ENCODE data around the gene LECT2. TPM values are rescaled to one million over a fixed set of nuclear protein-coding genes. Genes with fewer than 3 reads are reported as not detected.

Gene LECT2
- total RNA-seq, 1 donor from 2014 or later: not detected

- Histone ChIP-seq H4K20me1 (ENCODE audit: low read depth) (no peaks in the 10 kb centered on the region), H3K27ac (no peak overlapping the region), H3K27me3 (peaks cover 36% of the 10 kb centered on the region), H2AFZ (replicated peaks) (no peak overlapping the region), H3K79me2 (ENCODE audit: low read depth) (no peaks in the 10 kb centered on the region), H3K4me1 (no peaks in the 10 kb centered on the region), H3K4me2 (no peak overlapping the region), H3K9ac (no peak overlapping the region), H3K9me3 (ENCODE audit: low read depth) (no peaks in the 10 kb centered on the region), H3K4me3 (no peak overlapping the region), H3F3A (ENCODE audit: low read depth) (no peaks in the 10 kb centered on the region), H3K36me3 (no peaks in the 10 kb centered on the region)
- Mint-ChIP-seq H3K4me1 (no peaks in the 10 kb centered on the region), H3K9me3 (no peaks in the 10 kb centered on the region), H3K4me3 (no peak overlapping the region), H3K27me3 (ENCODE audit: insufficient read depth, low read depth) (no peaks in the 10 kb centered on the region), H3K27ac (no peak overlapping the region), H3K36me3 (no peaks in the 10 kb centered on the region)
- DNase-seq (ENCODE audit: low spot score): no peak
- TF ChIP-seq CTCF (IDR thresholded peaks at IDR 0.05) (no peak), EZH2 (IDR thresholded peaks at IDR 0.05) (no peak), EZH2phosphoT487 (IDR thresholded peaks at IDR 0.05) (no peak)
Observed at GRCh38 chr5:135951257-135951656, 3.5 kb downstream of the LECT2 start.

GRCh38 chr5:135950611-135951010, 4.2 kb downstream of the LECT2 start:
- H3K9ac ChIP-seq: no peak overlapping the region
- H3K4me3 ChIP-seq: no peak overlapping the region
- H3K4me1 ChIP-seq: no peaks in the 10 kb centered on the region
- no peaks in the 10 kb centered on the region for H4K20me1 ChIP-seq (ENCODE audit: low read depth)
- H3F3A ChIP-seq (ENCODE audit: low read depth): no peaks in the 10 kb centered on the region
- peaks cover 36% of the 10 kb centered on the region for H3K27me3 ChIP-seq
- no peak overlapping the region for H3K27ac Mint-ChIP-seq
- TF ChIP-seq EZH2phosphoT487 (IDR thresholded peaks at IDR 0.05) (no peak), CTCF (IDR thresholded peaks at IDR 0.05) (no peak), EZH2 (IDR thresholded peaks at IDR 0.05) (no peak)
- DNase-seq (ENCODE audit: low spot score): no peak
- H3K4me3 Mint-ChIP-seq: no peak overlapping the region
- no peak overlapping the region for H2AFZ ChIP-seq (replicated peaks)
- H3K4me1 Mint-ChIP-seq: no peaks in the 10 kb centered on the region
- H3K79me2 ChIP-seq (ENCODE audit: low read depth): no peaks in the 10 kb centered on the region
- H3K9me3 ChIP-seq (ENCODE audit: low read depth): no peaks in the 10 kb centered on the region
- H3K9me3 Mint-ChIP-seq: no peaks in the 10 kb centered on the region
- H3K4me2 ChIP-seq: no peak overlapping the region
- H3K36me3 Mint-ChIP-seq: no peaks in the 10 kb centered on the region
- no peak overlapping the region for H3K27ac ChIP-seq
- no peaks in the 10 kb centered on the region for H3K36me3 ChIP-seq
- H3K27me3 Mint-ChIP-seq (ENCODE audit: insufficient read depth, low read depth): no peaks in the 10 kb centered on the region

- H3K36me3 ChIP-seq: no peaks in the 10 kb centered on the region
- H3K9me3 ChIP-seq (ENCODE audit: low read depth): no peaks in the 10 kb centered on the region
- no peak overlapping the region for H3K27ac Mint-ChIP-seq
- no peak overlapping the region for H2AFZ ChIP-seq (replicated peaks)
- no peaks in the 10 kb centered on the region for H3K79me2 ChIP-seq (ENCODE audit: low read depth)
- TF ChIP-seq EZH2phosphoT487 (IDR thresholded peaks at IDR 0.05): no peak
- TF ChIP-seq CTCF (IDR thresholded peaks at IDR 0.05): peak; percentile 95
- no peaks in the 10 kb centered on the region for H3K36me3 Mint-ChIP-seq
- H3K27ac ChIP-seq: no peak overlapping the region
- H3K4me3 Mint-ChIP-seq: no peak overlapping the region
- H3K4me1 ChIP-seq: no peaks in the 10 kb centered on the region
- H3K27me3 ChIP-seq: peaks cover 14% of the 10 kb centered on the region
- DNase-seq (ENCODE audit: low spot score): peak; percentile 87
- no peak overlapping the region for H3K4me2 ChIP-seq
- H4K20me1 ChIP-seq (ENCODE audit: low read depth): no peaks in the 10 kb centered on the region
- peaks cover 3% of the 10 kb centered on the region for H3K27me3 Mint-ChIP-seq (ENCODE audit: insufficient read depth, low read depth)
- no peaks in the 10 kb centered on the region for H3K4me1 Mint-ChIP-seq
- H3K9me3 Mint-ChIP-seq: no peaks in the 10 kb centered on the region
- H3K4me3 ChIP-seq: no peak overlapping the region
- no peaks in the 10 kb centered on the region for H3F3A ChIP-seq (ENCODE audit: low read depth)
- H3K9ac ChIP-seq: no peak overlapping the region
Observed at GRCh38 chr5:135944967-135945560, 9.7 kb downstream of the LECT2 start.

Measured in neural progenitor cell (in vitro differentiated cells).